HG02759 (cell line): ENCODE measurements around the gene AFF3.
"Not testable (repeated sequence)": the region's sequence is repeated elsewhere in the genome, so short reads cannot be mapped to it uniquely, and the experiment has no call there.

Experiments
- ATAC-seq: cut with Tn5 transposase; IDR thresholded peaks from one replicate; pipeline ENCODE4 v1.9.1; 2021; ENCODE audit warnings: mild to moderate bottlenecking, moderate library complexity; ENCODE audit not compliant: unreplicated experiment

AFF3 gene

GRCh38 chr2:99688699-99689098, 453.7 kb downstream of the AFF3 start:
- ATAC-seq: no peak

- no peak for ATAC-seq
Measured at GRCh38 chr2:99682275-99683060, 459.9 kb downstream of the AFF3 start.

GRCh38 chr2:99680946-99681345, 461.4 kb downstream of the AFF3 start:
- ATAC-seq: no peak

GRCh38 chr2:99679518-99679917, 462.9 kb downstream of the AFF3 start:
- ATAC-seq: no peak

GRCh38 chr2:99678625-99679024, 463.8 kb downstream of the AFF3 start:
- no peak for ATAC-seq

- no peak for ATAC-seq
Measured at GRCh38 chr2:99677814-99678213, 464.6 kb downstream of the AFF3 start.

GRCh38 chr2:99675130-99675661, 467.2 kb downstream of the AFF3 start:
- ATAC-seq: no peak

GRCh38 chr2:99674090-99674489, 468.3 kb downstream of the AFF3 start:
- no peak for ATAC-seq

GRCh38 chr2:99672766-99673350, 469.5 kb downstream of the AFF3 start:
- no peak for ATAC-seq

- ATAC-seq: no peak
Measured at GRCh38 chr2:99670768-99671734, 471.3 kb downstream of the AFF3 start.

GRCh38 chr2:99666256-99666655, 476.1 kb downstream of the AFF3 start:
- ATAC-seq: no peak

GRCh38 chr2:99663641-99664040, 478.7 kb downstream of the AFF3 start:
- ATAC-seq: no peak

GRCh38 chr2:99662761-99663341, 479.5 kb downstream of the AFF3 start:
- no peak for ATAC-seq

GRCh38 chr2:99661761-99662160, 480.6 kb downstream of the AFF3 start:
- not testable (repeated sequence) for ATAC-seq

GRCh38 chr2:99660616-99661406, 481.6 kb downstream of the AFF3 start:
- ATAC-seq: no peak

- no peak for ATAC-seq
Measured at GRCh38 chr2:99659874-99660273, 482.5 kb downstream of the AFF3 start.

- ATAC-seq: no peak
Measured at GRCh38 chr2:99657691-99658258, 484.6 kb downstream of the AFF3 start.

GRCh38 chr2:99656994-99657393, 485.4 kb downstream of the AFF3 start:
- no peak for ATAC-seq

- no peak for ATAC-seq
Measured at GRCh38 chr2:99653433-99653832, 489.0 kb downstream of the AFF3 start.

- no peak for ATAC-seq
Measured at GRCh38 chr2:99652862-99653261, 489.5 kb downstream of the AFF3 start.
